ENCODE measurements around the gene SALL4.
"Not testable (repeated sequence)": the region's sequence is repeated elsewhere in the genome, so short reads cannot be mapped to it uniquely, and the experiment has no call there.

SALL4 gene

GRCh38 chr20:51802170-51802751 is at the start of gene SALL4:
TSS of gene SALL4 (minus strand) at chr20:51802521. CDS start at chr20:51802408, 113 bp downstream.
- no peak for DNase-seq (ENCODE audit: low read depth)

GRCh38 chr20:51848346-51848745 is 46.0 kb upstream of the SALL4 start:
- DNase-seq (ENCODE audit: low read depth), result no peak

DNA sequence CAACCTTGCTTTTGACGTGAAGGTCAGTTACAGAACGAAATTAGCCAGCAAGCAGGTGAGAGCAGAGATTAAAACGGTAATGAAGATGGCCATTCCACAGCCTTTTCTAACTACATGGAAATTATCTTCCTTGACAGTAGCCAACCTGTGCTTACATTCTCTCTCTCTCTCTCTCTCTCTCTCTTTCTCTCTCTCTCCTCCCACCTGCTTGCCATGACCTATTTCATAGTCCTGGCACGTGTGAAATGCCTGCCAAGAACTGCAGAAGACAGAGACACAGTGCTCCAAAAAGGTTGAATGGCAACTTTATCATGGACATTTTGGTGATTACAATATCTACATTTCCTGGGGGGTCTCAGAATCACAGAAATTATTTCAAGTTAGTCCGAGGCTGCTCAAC is 38.5 kb upstream of the SALL4 start:
- no peak for DNase-seq (ENCODE audit: low read depth)

GRCh38 chr20:51837876-51838420 is 35.6 kb upstream of the SALL4 start:
- no peak for DNase-seq (ENCODE audit: low read depth)

DNA sequence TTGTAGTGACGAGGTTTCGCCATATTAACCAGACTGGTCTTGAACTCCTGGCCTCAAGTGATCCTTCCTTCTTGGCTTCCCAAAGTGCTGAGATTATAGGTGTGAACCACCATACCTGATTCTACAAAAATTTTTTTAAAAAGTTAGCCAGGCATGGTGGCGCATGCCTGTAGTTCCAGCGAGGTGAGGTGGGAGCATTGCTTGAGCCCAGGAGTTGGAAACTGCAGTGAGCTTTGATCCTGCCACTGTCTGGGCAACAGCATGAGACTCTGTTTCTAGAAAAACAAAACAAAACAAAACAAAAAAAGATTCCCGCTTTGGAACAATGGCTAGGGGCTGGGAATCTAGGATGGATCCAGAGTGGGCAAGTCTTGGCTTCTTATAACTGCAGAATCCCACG is 35.1 kb upstream of the SALL4 start:
- DNase-seq (ENCODE audit: low read depth), result no peak

DNA sequence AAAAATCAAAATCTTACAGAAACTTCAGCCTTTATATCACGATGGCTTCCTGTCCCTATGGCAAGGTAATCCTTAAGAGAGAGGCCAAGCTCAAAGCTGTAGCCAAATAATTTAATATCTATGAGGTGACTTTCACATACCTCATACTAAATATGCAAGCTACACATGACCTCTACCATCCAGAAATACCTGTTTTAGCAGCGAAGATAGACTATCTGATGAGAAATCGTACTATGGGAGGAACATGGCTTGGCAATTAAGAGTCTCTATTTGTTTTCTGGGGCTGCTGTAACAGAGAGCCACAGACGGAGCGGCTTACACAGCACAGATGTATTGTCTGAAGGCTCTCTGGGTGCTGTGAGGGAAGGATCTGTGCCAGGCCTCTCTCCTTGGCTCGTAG is 31.0 kb upstream of the SALL4 start:
- no peak for DNase-seq (ENCODE audit: low read depth)

DNA sequence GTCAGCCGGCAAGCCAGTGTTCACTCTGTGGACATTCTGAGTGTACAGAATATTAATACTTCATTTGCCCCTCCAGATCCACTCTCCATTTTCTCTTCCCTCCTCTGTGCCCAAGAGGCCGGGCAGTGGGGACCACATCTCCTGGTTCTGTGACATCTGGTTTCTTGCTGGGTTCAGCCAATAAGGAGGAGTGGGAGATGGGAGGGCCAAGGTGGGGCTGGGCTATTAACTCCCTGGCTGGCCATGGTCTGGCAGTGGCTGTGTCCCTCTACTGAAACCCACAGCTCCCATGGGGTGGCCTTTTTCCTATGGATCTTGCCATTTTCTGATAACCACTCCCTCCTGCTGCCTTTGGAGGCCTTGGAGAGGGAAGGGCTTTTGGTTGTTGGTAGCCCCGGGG is 30.0 kb upstream of the SALL4 start:
- no peak for DNase-seq (ENCODE audit: low read depth)

- DNase-seq (ENCODE audit: low read depth), result no peak
Observed at GRCh38 chr20:51831866-51832265, 29.5 kb upstream of the SALL4 start.

DNA sequence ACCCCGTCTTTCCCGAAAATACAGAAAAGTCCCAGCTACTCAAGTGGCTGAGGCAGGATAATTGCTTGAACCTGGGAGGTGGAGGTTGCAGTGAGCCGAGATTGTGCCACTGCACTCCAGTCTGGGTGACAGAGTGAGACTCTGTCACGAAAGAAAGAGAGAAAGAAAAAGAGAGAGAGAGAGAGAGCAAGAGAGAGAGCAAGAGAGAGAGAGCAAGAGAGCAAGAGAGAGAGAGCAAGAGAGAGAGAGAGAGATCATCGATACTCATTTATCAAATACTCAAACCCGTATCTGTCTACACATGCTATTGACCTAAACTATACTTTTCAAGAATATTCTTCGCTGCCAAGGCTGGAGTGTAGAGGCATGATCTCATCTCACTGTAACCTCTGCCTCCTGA is 28.2 kb upstream of the SALL4 start:
- DNase-seq (ENCODE audit: low read depth), result no peak

DNA sequence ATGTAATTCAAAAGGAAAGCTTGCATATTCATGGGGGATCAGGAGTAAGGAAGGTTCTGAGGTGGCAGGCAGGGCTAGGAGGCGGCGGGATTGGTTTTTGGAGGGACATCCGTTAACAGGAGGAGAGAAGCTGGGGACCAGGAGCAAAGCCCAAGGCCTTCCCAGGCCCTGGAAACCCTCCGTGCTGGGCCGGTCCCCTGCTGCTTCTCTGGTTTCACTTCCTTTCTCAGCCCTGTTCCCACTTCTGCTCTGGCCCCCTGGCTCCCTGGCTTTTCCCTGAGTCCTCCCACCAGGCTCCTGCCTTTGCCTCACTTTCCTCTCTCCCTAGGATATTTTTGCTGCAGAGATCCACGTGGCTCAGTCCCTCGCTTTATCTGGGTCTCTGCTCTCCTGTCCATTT is 26.4 kb upstream of the SALL4 start:
- DNase-seq (ENCODE audit: low read depth), result no peak

- DNase-seq (ENCODE audit: low read depth), result no peak
Observed at GRCh38 chr20:51826372-51826771, 24.1 kb upstream of the SALL4 start.

DNA sequence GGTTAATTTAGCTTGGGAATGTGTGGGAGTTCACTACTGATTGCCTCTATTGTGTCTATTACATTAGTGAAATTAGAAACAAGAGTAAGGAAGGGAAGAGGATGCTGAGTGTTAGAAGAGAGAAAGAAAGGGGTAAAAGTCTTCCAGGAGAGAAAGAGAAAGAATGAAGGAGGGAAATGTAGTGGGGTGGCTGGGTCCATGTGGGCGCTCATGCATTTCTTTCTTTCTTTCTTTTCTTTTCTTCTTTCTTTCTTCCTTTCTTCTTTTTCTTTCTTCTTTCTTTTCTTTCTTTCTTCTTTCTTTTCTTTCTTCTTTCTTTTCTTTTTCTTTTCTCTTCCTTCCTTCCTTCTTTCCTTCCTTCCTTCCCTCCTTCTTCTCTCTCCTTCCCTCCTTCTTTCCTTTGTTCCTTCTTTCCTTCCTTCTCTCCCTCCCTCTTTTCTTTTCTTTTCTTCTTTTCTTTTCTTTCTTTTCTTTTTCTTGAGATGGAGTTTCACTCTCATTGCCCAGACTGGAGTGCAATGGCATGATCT is 16.2 kb upstream of the SALL4 start:
- no peak for DNase-seq (ENCODE audit: low read depth)

GRCh38 chr20:51816856-51817255 is 14.5 kb upstream of the SALL4 start:
- DNase-seq (ENCODE audit: low read depth), result not testable (repeated sequence)

- no peak for DNase-seq (ENCODE audit: low read depth)
Observed at GRCh38 chr20:51815383-51816076, 13.2 kb upstream of the SALL4 start.

GRCh38 chr20:51812861-51813260 is 10.5 kb upstream of the SALL4 start:
- no peak for DNase-seq (ENCODE audit: low read depth)

DNA sequence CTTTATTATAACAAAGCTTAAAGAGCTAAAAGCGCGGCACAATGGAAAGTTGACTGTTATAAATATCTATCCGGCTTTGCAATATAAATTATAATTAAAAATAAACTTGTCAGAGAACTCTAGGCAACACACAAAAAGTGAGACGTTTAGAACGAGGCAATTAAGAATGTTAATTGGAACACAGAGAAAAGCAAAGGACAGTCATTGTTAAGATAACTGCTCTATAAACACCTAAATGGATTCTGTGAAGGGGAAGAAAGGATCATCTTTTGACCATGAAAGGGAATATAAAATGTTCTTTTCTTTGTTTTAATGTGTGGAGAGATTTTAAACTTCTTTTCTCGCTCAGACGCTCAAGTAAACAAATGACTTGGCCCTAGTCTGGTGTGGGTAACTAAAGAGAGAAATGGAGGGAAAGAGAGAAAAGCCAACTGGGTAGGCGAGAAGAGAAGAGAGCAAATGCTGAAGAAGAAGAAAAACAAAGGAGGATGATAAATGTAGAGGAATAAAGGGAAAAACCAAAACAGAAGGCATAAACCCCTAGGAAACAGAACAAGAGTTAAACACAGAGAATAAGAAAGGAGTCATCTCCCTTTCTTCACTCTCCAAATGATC is 9.3 kb upstream of the SALL4 start:
- DNase-seq (ENCODE audit: low read depth), result no peak

GRCh38 chr20:51811042-51811355 is 8.7 kb upstream of the SALL4 start:
- peak; percentile 57 for DNase-seq (ENCODE audit: low read depth)

GRCh38 chr20:51810155-51811041 is 8.1 kb upstream of the SALL4 start:
- DNase-seq (ENCODE audit: low read depth), result no peak

DNA sequence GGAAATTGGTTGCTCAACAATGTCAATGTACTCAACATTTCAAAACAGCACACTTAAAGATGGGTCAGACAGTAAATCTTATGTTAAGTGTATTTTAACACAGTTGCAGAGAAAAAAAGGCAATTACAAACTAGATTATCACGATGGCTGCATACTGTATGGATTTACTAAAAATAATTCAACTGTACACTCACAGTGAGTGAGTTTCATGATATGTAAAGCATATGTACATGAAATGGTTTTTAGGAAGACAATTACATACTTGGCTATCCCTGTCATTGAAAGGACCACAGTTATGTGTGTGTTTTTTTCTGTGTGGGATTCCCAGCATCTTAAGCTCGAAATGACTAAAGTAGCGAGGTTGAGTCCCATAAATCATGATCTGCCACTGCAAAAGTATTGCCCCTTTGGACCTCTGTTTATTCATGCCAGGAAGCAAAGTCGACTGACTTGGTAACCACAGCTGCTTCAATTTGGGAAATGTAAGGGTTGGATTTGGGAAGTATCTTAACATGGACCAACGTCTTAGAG is 5.5 kb upstream of the SALL4 start:
- no peak for DNase-seq (ENCODE audit: low read depth)

DNA sequence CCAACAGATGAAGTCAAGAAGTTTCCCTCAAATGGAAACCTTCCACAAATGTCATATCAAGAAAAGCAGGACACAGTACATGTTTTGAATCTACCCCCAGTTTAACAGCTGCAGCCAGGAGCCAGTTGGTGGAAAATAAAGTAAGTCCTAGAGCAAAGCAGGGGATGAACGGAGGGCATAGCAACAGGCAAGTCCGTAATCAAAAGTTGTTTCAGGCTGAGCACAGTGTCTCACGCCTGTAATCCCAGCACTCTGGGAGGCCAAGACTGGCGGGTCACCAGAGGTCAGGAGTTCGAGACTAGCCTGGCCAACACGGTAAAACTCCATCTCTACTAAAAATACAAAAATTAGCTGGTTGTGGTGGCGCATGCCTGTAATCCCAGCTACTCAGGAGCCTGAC is 2.4 kb upstream of the SALL4 start:
- DNase-seq (ENCODE audit: low read depth), result no peak

DNA sequence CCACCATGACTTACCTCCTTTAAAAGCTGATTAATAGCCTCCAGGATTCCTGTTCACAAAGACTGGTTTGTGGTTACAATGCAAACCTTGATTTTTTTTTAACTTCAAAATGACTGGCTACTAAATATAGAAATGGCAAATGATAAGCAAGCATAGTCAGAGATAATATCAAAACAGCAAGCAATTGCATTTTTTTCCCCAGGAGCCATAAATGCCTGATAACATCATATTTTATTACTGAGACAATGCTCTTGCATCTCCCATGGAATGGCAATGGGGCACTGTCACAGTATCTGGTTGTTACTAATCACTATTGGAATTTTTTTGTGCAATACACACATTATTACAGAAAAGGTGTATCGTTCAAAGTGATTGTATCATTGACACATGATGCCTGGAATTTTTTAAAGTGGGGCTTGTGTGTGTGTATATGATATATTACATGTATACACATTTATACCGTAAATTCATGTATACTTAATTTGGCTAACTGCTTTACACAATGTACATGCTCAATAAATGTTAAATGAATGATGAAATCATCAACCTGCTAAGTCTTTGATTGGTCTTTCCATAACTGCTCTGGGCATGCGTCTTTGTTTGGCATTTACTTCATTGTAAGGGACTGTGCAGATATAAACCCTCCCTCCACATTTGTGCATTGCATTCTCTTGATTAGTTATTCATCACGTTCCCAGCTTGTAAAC is 980 bp upstream of the SALL4 start:
- DNase-seq (ENCODE audit: low read depth), result peak; percentile 15

DNA sequence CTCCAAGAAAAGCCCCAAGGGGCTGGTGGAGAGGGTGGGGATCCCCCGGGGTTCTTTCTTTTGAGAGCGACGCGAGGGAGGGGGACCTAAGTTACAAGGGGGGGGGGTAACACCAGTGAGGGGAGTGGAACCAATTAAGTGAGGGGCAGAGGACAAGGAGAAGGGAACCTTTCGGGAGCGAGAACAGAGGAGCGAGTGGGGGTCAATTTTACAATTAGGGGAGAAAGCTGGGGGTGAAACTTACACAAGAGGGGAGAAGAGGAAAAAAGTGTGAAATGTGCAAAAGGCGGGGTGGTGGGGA is 548 bp downstream of the SALL4 start:
- DNase-seq (ENCODE audit: low read depth), result no peak
